Measurements from ENCODE around the gene NHERF2. TPM values are rescaled to one million over a fixed set of nuclear protein-coding genes. Genes with fewer than 3 reads are reported as not detected.
A peak's percentile ranks its signal among the peaks of the same experiment; 100 is the strongest.

The NHERF2 gene
- polyA plus RNA-seq, 1 experiment = 107 TPM

DNA sequence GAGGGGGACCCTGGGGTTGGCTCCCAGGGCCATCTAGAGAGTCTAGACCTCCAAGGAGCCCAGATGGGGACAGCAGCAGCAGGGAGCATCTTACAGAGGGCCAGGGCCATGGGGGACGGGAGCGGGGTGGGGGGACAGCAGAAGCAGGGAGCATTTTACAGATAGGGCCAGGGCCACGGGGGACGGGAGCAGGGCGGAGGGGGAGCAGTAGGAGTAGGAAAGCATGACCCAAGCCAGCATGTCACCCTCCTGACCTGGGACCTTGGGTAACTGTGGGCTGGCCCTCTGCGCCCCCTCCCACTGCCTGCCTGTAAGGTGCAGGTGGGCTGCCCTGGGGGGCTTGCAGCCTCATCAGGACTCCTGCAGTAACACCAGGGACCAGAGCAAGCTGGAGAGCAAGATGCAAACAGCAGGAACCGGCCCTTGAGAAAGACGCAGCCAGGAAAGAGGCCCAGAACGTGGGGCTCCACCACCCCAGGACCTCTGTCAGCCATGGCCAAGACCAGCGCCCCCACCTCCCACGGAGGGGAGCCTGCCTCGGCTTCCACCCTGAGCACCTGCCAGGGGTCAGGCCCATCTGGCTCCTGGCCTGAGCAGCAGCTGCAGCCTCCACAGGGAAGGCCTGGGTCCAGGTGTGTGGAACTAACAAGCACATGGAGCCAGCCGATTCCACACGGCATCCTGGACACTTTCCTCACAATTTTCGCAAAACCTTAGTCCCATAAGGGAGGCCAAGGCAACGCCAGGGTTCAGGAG, 19.4 kb upstream of the NHERF2 start:
- no peak for DNase-seq (ENCODE audit: low read depth)
- ChIA-PET POLR2A (interaction anchor here (0.7 to 2.1 kb wide), 2 partner anchors 43 to 148 kb away, joined by 3 to 7 read pairs; partner anchors contain the start of genes RPS2 and TRAF7), CTCF (interaction anchor here (0.9 to 3.8 kb wide), 2 partner anchors 16 to 133 kb away, joined by 6 to 20 read pairs; no protein-coding TSS in a partner anchor)
- Histone ChIP-seq H3K36me3 (ENCODE audit: control insufficient read depth, insufficient read depth, low read length) (peaks cover 23% of the 10 kb centered on the region), H3K4me3 (ENCODE audit: low read depth, low read length) (peak overlapping the region; percentile 77; the same call in 1 of the 2 replicates), H3K27me3 (ENCODE audit: control insufficient read depth, insufficient read depth, low read length) (no peaks in the 10 kb centered on the region)
- TF ChIP-seq, protein P1, sequence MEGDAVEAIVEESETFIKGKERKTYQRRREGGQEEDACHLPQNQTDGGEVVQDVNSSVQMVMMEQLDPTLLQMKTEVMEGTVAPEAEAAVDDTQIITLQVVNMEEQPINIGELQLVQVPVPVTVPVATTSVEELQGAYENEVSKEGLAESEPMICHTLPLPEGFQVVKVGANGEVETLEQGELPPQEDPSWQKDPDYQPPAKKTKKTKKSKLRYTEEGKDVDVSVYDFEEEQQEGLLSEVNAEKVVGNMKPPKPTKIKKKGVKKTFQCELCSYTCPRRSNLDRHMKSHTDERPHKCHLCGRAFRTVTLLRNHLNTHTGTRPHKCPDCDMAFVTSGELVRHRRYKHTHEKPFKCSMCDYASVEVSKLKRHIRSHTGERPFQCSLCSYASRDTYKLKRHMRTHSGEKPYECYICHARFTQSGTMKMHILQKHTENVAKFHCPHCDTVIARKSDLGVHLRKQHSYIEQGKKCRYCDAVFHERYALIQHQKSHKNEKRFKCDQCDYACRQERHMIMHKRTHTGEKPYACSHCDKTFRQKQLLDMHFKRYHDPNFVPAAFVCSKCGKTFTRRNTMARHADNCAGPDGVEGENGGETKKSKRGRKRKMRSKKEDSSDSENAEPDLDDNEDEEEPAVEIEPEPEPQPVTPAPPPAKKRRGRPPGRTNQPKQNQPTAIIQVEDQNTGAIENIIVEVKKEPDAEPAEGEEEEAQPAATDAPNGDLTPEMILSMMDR (IDR thresholded peaks at IDR 0.05; ENCODE audit: insufficient read depth, low read depth, low read length) = no peak

DNA sequence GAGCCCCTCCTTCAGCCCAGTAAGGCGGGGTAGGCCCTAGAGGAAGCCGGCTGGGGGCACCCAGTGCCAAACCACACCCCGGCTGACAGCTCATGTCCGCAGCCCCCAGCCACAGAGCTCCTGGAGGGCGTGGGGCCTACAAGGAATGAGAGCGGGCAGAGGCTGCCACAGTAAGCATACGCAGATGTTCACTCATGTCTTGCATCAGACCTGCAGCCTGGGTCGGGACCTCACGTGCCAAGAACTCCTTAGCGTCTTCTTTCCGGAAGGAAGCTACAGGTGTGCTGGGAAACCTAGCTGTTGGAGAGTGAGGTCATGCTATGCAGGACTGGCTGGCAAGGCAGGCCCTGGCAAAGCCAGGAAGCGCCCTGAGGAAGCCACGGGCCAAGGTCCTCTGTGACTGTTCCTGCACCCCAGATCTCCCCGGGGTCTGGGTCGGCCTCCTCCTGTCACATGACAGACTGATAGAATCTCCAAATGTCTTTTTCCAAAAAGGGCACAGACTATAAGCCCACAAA, 18.6 kb upstream of the NHERF2 start:
- DNase-seq (ENCODE audit: low read depth) = peak; percentile 27
- TF ChIP-seq, protein P1 (IDR thresholded peaks at IDR 0.05; ENCODE audit: insufficient read depth, low read depth, low read length) = no peak
- Histone ChIP-seq H3K4me3 (ENCODE audit: low read depth, low read length) (peak overlapping the region; percentile 77), H3K36me3 (ENCODE audit: control insufficient read depth, insufficient read depth, low read length) (peaks cover 16% of the 10 kb centered on the region), H3K27me3 (ENCODE audit: control insufficient read depth, insufficient read depth, low read length) (no peaks in the 10 kb centered on the region)
- CTCF ChIA-PET = interaction anchor here (0.9 to 3.8 kb wide), 2 partner anchors 15 to 132 kb away, joined by 6 to 20 read pairs; no protein-coding TSS in a partner anchor
- POLR2A ChIA-PET = interaction anchor here (0.7 to 2.1 kb wide), 2 partner anchors 43 to 147 kb away, joined by 3 to 7 read pairs; partner anchors contain the start of genes RPS2 and TRAF7

DNA sequence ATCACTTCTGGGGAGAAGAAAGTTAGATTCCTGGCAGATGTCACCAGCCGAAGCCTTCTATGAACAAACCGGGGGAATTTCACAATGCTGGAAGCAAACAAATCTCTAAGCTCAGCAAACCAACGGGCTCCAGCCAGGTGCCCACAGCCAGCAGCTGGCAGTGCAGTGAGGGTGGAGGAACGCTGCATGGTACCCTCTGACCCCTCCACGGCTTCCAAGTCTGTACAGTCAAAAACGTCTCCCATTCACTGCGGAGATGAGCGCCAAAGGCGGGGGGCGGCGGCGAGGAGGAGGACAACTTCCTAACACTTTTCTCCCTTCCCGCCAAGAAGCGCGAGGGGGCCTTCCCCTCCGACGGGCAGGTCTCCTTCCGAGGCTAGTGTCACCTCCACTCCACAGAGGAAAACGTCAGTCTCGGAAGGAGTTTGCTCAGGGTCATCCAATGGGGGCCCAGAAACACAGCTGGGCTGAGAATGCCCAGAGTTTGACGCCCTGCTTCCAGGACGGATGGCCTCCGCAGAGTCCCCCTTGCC, 18.0 kb upstream of the NHERF2 start:
- POLR2A ChIA-PET = interaction anchor here (2.1 kb wide), 1 partner anchor 147 kb away, joined by 7 read pairs; the partner anchor contains the start of gene TRAF7
- no peak for DNase-seq (ENCODE audit: low read depth)
- CTCF ChIA-PET = interaction anchor here (0.7 to 3.8 kb wide), 2 partner anchors 14 to 132 kb away, joined by 4 to 20 read pairs; no protein-coding TSS in a partner anchor
- TF ChIP-seq, protein P1 (IDR thresholded peaks at IDR 0.05; ENCODE audit: insufficient read depth, low read depth, low read length) = no peak
- Histone ChIP-seq H3K36me3 (ENCODE audit: control insufficient read depth, insufficient read depth, low read length) (peaks cover 12% of the 10 kb centered on the region), H3K4me3 (ENCODE audit: low read depth, low read length) (peak overlapping the region; percentile 77), H3K27me3 (ENCODE audit: control insufficient read depth, insufficient read depth, low read length) (no peaks in the 10 kb centered on the region)

DNA sequence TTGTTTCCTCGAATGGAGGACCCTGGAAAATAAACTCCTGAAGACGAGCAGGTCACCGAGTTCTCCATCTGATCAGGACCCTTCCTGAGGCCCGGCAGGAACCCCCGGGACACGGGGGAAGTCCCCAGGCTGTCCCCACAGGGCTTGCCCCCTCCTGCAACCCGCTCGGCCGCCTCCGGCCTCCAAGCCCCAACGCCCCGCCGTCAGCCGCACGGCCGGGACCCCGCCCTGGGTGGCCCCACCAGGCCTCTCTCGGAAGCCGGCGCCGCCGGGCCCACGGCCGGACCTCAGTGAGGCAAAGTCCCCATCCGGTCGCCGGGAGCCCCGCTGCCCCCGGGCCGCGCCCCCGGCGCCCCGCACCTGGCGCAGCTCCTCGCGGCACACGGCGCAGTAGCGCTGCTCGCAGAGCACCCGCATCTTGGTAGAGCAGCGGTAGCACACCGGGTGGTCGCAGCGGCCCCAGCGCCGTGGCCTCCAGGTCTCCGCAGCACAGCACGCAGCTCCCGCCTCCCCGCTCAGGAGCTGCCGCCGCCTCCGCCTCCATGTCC, 17.5 kb upstream of the NHERF2 start:
- CTCF ChIA-PET = interaction anchor here (0.7 to 3.8 kb wide), 2 partner anchors 14 to 131 kb away, joined by 4 to 20 read pairs; no protein-coding TSS in a partner anchor
- no peaks in the 10 kb centered on the region for H3K27me3 ChIP-seq (ENCODE audit: control insufficient read depth, insufficient read depth, low read length)
- peaks cover 12% of the 10 kb centered on the region for H3K36me3 ChIP-seq (ENCODE audit: control insufficient read depth, insufficient read depth, low read length)
- POLR2A ChIA-PET = interaction anchor here (2.1 kb wide), 1 partner anchor 146 kb away, joined by 7 read pairs; the partner anchor contains the start of gene TRAF7
- H3K4me3 ChIP-seq (ENCODE audit: low read depth, low read length) = peak overlapping the region; percentile 77
- TF ChIP-seq, protein P1 (IDR thresholded peaks at IDR 0.05; ENCODE audit: insufficient read depth, low read depth, low read length) = no peak
- no peak for DNase-seq (ENCODE audit: low read depth)

All from BJ (cell line).